ENCODE data around the gene ITGB7.

The ITGB7 gene, protein sequence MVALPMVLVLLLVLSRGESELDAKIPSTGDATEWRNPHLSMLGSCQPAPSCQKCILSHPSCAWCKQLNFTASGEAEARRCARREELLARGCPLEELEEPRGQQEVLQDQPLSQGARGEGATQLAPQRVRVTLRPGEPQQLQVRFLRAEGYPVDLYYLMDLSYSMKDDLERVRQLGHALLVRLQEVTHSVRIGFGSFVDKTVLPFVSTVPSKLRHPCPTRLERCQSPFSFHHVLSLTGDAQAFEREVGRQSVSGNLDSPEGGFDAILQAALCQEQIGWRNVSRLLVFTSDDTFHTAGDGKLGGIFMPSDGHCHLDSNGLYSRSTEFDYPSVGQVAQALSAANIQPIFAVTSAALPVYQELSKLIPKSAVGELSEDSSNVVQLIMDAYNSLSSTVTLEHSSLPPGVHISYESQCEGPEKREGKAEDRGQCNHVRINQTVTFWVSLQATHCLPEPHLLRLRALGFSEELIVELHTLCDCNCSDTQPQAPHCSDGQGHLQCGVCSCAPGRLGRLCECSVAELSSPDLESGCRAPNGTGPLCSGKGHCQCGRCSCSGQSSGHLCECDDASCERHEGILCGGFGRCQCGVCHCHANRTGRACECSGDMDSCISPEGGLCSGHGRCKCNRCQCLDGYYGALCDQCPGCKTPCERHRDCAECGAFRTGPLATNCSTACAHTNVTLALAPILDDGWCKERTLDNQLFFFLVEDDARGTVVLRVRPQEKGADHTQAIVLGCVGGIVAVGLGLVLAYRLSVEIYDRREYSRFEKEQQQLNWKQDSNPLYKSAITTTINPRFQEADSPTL

DNA sequence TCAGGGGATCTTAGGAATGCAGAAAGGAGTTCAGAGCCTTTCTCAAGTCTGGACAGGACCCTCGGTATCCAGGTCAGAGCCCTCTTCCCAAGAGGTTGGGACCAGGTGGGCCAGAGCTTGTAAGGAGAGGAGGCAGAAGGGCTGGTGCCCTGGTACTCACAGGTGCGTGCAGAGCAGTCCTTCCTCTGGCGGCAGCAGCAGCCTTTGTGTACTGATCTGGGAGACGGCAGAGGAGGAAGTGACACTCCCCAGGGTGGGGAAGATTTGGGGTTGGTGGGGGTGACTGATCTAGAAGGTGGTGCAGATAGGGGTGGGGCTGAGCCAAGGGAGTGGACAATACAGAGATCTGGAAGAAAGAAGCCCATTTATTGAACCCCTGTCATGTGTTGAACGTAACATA lies at the start of gene ITGB7:
TSS of gene ITGB7 (minus strand) at position 210 of the 400 bp plus-strand sequence. CDS start 6,808 bp downstream, outside the sequence.
- DNase-seq: peak; percentile 85

DNA sequence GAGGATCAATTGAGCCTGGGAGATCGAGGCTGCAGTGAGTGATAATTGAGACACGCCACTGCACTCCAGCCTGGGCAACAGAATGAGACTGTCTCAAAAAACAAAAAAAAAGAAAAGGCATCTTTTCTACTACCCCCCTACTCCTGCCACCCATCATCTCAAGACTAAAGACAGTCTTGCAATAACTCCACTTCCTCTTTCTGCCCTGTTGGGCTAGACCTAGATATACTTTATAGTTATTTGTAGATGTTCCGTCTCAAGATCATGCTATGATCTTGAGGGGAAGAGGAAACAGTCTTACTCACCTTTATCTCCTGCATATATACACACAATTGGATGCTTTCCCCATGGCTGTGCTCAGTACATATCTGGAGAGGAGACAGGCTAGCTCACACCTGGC lies 48.9 kb upstream of the ITGB7 start:
- no peak for DNase-seq

GRCh38 chr12:53254816-53255545 lies 47.9 kb upstream of the ITGB7 start:
- DNase-seq: no peak

- no peak for DNase-seq
Measured at GRCh38 chr12:53253298-53253697, 46.2 kb upstream of the ITGB7 start.

DNA sequence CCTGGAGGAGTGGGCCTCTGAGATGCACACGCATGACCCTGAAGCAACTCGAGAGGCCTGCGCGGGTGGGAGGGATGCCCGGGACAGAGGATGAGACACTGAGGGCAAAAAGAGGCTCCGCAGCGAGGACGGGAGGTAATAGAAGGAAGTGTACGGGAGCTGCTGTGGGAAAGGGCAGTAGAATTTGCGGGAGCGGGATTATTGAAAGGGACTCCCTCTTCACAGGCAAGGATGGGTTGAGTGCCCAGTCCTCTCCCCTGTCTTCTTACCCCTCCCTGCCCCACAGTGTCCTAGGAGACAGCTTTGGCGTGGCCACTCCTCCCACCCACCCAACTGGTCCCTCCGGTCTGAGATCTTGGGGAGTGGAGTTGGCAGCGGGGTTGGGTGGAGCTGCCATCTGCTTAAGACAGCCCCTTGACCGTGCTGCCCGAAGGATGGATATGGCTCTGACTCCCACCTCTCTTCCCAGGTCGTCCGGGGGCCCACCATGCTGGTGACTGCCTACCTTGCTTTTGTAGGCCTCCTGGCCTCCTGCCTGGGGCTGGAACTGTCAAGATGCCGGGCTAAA lies 45.4 kb upstream of the ITGB7 start:
- DNase-seq: no peak

- DNase-seq: peak; percentile 83
Measured at GRCh38 chr12:53251477-53252348, 44.7 kb upstream of the ITGB7 start.

GRCh38 chr12:53245286-53245685 lies 38.2 kb upstream of the ITGB7 start:
- no peak for DNase-seq

GRCh38 chr12:53244337-53244736 lies 37.3 kb upstream of the ITGB7 start:
- no peak for DNase-seq

GRCh38 chr12:53241623-53242412 lies 34.8 kb upstream of the ITGB7 start:
- no peak for DNase-seq

- DNase-seq: no peak
Measured at GRCh38 chr12:53239643-53240258, 32.7 kb upstream of the ITGB7 start.

GRCh38 chr12:53236443-53237111 lies 29.5 kb upstream of the ITGB7 start:
- peak; percentile 47 for DNase-seq

DNA sequence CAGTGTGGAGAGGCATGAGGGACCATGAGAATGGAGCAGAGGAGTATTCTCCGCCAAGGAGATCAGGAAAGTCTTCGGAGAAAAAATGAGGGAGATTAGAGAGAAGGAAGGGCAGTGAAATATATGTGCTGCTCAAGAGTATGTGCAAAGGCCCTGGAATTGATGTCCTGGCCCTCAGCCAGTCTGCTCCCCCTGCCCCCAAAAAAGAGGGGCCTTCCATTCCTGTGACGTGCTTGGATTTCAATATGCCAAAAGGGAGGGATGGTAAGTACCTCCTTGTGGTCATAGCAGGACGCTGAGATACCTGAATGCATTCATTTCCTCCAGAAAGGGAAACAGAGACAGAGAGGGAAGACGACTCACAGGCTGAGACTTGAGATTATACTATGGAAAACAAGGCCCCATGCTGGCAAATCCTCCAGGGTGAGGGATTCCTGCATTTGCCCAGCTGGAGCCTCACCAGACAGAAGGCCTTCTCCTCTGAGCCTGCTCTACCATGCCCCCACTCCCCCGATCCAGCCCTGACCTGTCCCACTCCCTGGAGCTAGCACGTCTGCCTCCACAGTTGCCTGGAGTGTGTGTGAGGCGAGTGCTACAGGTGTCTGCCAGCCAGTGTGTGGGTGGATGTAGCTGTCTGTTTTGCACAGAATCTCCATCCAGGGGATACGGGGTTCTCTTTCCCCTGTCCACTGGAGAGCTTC lies 28.8 kb upstream of the ITGB7 start:
- DNase-seq: no peak

- DNase-seq: no peak
Measured at GRCh38 chr12:53235164-53235563, 28.1 kb upstream of the ITGB7 start.

DNA sequence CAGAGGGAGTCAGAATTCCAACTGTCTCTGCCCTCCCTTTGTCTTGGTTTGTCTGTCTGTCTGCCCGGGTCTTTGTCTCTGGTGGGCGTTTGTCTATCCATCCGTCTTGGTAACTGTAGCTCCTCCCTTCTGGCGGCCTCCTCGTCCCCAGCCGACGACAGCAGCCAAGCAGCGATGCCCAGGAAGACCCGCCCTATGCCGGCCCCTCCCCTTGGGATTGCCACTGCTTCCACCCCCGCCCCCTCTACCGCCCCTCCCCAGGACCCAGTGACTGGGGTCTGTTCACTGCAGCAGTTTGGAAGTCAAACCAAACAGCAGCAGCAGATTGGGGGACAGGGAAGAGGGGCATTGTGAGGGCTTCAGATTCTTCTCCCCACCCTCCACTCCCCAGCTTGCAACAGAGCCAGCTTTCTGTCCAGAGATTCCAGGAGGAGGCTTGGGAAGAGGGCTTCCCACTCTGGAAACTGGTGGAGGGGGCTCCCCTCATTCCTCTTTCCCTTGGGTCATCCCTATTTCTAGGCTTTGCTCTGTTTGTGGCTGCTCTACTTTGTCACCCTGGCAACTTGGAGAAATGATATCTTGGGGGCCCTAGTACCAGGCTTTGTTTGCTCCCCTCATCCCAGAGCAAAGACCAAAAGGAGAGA lies 27.3 kb upstream of the ITGB7 start:
- DNase-seq: peak; percentile 39

DNA sequence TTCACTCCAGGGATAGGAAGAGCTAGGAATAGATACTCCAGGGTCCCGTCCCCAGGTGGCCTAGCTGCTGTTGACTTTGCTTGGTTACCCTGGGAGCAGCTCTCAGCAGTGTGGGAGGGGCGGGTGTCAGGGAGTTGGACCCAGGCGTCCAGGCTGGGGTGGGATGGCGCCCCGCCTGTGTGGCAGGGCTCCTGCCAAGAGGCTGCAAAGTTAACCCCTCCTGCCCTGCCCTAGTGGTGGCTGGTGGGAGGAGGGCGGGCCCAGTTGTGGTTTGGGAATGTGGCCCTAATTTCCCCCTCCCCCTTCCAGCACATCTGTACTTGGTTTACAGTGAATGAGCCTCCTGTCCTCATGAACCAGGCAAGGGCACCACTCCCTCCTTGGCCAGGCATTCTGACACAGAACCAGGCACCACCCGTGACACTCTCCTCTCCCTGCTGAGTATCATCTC lies 26.6 kb upstream of the ITGB7 start:
- DNase-seq: no peak

DNA sequence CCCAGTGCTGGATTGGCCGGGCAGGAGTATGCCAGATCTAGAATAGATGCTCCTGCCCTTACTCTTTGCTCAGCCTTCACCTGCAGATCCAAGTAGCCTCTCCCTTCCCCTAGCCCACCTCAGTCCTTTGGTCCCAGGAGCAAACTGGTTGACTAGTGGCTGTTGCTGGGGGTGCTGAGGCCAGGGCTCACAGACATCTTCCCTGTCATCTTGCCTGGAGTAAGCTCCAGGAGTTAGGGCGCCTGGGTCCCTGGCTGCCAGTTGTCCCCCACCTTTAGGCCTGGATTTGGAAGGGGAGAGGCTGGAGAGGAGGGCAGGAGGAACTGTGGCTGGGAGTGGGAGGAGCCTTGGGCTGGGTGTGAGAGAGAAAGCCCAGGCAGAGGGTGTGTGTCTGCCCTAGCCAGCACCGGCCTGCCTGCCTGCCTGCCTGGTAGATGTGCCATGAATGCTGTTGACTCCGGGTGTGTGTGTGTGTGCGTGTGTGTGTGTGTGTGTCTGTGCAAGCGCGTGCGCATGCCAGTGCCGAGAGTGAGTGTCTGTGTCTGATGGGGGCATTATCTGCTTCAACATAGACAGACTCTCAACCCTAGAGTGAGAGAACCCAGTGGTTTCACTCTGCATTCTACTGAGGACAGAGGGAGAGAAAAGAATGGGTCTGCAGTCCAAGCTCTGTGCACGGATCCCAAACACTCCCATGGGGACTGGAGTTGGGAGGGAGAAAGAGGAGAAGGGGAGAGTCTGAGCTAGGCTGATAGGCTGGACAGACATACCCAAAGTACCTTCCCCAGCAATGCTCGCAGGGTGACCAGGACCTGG lies 25.8 kb upstream of the ITGB7 start:
- DNase-seq: peak; percentile 65

- peak; percentile 86 for DNase-seq
Measured at GRCh38 chr12:53231921-53232645, 25.0 kb upstream of the ITGB7 start, which contains the start of gene RARG. Gene RARG, minus strand, starts transcription at chr12:53232209. Its CDS starts 4,664 bp downstream, at chr12:53227545.

All from CD4-positive, alpha-beta T cell treated with Interleukin-6 for 4 hours (primary cell).